Measurements from ENCODE around the gene PLA2G4E. TPM values are rescaled to one million over a fixed set of nuclear protein-coding genes. Genes with fewer than 3 reads are reported as not detected.

Gene PLA2G4E
- total and polyA plus RNA-seq, 2 of the 13 experiments (the other 11 are each of a cell fraction or from before 2014, with no cell fraction given), result not detected

DNA sequence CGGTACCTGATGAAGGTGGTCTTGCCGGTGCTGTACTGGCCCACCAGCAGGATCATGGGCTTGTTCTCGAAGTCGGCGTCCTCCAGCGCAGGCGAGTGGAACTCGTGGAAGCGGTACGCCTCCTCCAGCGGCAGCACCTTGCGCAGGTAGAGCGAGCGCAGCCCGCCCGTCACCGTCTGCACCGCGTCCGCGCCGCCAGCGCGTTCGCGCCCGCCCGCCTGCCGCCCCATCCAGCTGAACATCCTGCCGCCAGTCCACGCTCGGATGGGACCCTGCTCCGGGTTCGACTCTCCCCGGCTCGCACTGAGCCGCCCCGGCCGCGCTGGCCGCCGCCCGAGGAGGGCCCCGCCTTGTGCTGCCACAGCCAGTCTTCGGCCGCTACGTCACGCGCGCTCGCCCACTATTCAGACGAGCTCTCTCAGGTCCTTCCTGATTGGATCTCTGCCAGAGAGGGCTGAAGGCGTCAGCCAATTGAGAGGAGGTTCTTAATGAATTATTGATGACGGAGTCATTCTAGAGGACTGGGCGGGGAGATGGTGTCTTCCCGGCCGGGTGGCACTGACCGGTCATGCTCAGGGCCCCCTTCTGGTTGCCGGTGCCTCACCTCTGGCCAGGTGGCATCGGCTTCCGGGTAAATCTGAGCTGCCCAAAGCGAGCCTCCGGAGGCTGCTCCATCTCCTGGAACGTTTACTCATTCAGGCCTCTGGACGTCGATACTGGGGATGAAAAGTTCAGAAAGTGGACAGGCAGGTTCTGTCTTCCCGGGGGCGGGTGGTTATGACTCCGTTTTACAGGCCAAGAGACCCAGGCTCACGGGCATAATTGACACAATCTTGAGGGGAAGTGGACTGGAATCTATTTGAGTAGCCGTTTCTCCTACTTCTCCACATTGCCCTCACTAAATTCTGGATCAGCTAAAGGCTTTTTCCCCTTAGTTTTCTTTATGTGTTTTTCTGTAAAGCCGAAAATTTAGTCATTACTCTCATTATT is 48.3 kb downstream of the PLA2G4E start, which contains the start of gene EHD4 (continued):
- TF ChIP-seq RELA (CRISPR knock-in tag; IDR thresholded peaks at IDR 0.05) (0 out of 2 replicates have a peak, but pooled peaks have one; percentile 49), ZNF224 (CRISPR knock-in tag; IDR thresholded peaks at IDR 0.05) (0 out of 2 replicates have a peak, but pooled peaks have one; percentile 49), ZNF546 (CRISPR knock-in tag; conservative IDR thresholded peaks at IDR 0.05) (no peak; the same call in 1 of the 2 replicates), SIX1 (CRISPR knock-in tag; IDR thresholded peaks at IDR 0.05; ENCODE audit: borderline replicate concordance) (0 out of 2 replicates have a peak, but pooled peaks have one; percentile 16), GLI4 (CRISPR knock-in tag; IDR thresholded peaks at IDR 0.05; ENCODE audit: borderline replicate concordance) (peak; percentile 64; the same call in 1 of the 2 replicates), TOPORS (CRISPR knock-in tag; IDR thresholded peaks at IDR 0.05) (no peak), TEAD3 (CRISPR knock-in tag; optimal IDR thresholded peaks at IDR 0.05; ENCODE audit: borderline replicate concordance) (no peak), NFIB (CRISPR knock-in tag; IDR thresholded peaks at IDR 0.05; ENCODE audit: borderline replicate concordance) (no peak), RBAK (CRISPR knock-in tag; IDR thresholded peaks at IDR 0.05) (no peak), ZBTB3 (CRISPR knock-in tag; IDR thresholded peaks at IDR 0.05; ENCODE audit: borderline replicate concordance, low read depth) (no peak)
- TF ChIP-seq, protein P1, sequence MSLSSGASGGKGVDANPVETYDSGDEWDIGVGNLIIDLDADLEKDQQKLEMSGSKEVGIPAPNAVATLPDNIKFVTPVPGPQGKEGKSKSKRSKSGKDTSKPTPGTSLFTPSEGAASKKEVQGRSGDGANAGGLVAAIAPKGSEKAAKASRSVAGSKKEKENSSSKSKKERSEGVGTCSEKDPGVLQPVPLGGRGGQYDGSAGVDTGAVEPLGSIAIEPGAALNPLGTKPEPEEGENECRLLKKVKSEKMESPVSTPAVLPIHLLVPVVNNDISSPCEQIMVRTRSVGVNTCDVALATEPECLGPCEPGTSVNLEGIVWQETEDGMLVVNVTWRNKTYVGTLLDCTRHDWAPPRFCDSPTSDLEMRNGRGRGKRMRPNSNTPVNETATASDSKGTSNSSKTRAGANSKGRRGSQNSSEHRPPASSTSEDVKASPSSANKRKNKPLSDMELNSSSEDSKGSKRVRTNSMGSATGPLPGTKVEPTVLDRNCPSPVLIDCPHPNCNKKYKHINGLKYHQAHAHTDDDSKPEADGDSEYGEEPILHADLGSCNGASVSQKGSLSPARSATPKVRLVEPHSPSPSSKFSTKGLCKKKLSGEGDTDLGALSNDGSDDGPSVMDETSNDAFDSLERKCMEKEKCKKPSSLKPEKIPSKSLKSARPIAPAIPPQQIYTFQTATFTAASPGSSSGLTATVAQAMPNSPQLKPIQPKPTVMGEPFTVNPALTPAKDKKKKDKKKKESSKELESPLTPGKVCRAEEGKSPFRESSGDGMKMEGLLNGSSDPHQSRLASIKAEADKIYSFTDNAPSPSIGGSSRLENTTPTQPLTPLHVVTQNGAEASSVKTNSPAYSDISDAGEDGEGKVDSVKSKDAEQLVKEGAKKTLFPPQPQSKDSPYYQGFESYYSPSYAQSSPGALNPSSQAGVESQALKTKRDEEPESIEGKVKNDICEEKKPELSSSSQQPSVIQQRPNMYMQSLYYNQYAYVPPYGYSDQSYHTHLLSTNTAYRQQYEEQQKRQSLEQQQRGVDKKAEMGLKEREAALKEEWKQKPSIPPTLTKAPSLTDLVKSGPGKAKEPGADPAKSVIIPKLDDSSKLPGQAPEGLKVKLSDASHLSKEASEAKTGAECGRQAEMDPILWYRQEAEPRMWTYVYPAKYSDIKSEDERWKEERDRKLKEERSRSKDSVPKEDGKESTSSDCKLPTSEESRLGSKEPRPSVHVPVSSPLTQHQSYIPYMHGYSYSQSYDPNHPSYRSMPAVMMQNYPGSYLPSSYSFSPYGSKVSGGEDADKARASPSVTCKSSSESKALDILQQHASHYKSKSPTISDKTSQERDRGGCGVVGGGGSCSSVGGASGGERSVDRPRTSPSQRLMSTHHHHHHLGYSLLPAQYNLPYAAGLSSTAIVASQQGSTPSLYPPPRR (CRISPR knock-in tag; IDR thresholded peaks at IDR 0.05; ENCODE audit: borderline replicate concordance), result no peak
- TF ChIP-seq, protein P2, sequence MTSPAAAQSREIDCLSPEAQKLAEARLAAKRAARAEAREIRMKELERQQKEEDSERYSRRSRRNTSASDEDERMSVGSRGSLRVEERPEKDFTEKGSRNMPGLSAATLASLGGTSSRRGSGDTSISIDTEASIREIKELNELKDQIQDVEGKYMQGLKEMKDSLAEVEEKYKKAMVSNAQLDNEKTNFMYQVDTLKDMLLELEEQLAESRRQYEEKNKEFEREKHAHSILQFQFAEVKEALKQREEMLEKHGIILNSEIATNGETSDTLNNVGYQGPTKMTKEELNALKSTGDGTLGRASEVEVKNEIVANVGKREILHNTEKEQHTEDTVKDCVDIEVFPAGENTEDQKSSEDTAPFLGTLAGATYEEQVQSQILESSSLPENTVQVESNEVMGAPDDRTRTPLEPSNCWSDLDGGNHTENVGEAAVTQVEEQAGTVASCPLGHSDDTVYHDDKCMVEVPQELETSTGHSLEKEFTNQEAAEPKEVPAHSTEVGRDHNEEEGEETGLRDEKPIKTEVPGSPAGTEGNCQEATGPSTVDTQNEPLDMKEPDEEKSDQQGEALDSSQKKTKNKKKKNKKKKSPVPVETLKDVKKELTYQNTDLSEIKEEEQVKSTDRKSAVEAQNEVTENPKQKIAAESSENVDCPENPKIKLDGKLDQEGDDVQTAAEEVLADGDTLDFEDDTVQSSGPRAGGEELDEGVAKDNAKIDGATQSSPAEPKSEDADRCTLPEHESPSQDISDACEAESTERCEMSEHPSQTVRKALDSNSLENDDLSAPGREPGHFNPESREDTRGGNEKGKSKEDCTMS (CRISPR knock-in tag; conservative IDR thresholded peaks at IDR 0.05), result no peak
- TF ChIP-seq, protein P3, sequence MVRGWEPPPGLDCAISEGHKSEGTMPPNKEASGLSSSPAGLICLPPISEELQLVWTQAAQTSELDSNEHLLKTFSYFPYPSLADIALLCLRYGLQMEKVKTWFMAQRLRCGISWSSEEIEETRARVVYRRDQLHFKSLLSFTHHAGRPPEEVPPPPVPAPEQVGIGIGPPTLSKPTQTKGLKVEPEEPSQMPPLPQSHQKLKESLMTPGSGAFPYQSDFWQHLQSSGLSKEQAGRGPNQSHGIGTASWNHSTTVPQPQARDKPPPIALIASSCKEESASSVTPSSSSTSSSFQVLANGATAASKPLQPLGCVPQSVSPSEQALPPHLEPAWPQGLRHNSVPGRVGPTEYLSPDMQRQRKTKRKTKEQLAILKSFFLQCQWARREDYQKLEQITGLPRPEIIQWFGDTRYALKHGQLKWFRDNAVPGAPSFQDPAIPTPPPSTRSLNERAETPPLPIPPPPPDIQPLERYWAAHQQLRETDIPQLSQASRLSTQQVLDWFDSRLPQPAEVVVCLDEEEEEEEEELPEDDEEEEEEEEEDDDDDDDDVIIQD (CRISPR knock-in tag; IDR thresholded peaks at IDR 0.05; ENCODE audit: low read depth), result peak; percentile 54; the same call in 1 of the 2 replicates
- TF ChIP-seq, protein P4, sequence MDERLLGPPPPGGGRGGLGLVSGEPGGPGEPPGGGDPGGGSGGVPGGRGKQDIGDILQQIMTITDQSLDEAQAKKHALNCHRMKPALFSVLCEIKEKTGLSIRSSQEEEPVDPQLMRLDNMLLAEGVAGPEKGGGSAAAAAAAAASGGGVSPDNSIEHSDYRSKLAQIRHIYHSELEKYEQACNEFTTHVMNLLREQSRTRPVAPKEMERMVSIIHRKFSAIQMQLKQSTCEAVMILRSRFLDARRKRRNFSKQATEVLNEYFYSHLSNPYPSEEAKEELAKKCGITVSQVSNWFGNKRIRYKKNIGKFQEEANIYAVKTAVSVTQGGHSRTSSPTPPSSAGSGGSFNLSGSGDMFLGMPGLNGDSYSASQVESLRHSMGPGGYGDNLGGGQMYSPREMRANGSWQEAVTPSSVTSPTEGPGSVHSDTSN (CRISPR knock-in tag; IDR thresholded peaks at IDR 0.05), result no peak

Data from HepG2 (cell line).